HepG2 (cell line): ENCODE data around the gene BEST2. TPM values are rescaled to one million over a fixed set of nuclear protein-coding genes. Genes with fewer than 3 reads are reported as not detected.

Source experiments
- ATF7 ChIP-seq, 2 experiments: fragments of 450-650 bp in 1 of 2; sonication (generic) in 1 of 2; formaldehyde crosslinking in 1 of 2; IDR thresholded peaks; 2 replicates each; pipeline versions ENCODE4 v1.4.0 to v1.6.1; 2016 to 2020; ENCODE audit warnings: antibody characterized with exemption in 1 of 2, mild to moderate bottlenecking in 1 of 2, missing genetic modification reagents in 1 of 2
- CBFB ChIP-seq: sonication (generic); formaldehyde crosslinking; IDR thresholded peaks from 2 replicates; pipeline ENCODE4 v1.4.0; 2020; ENCODE audit warnings: missing genetic modification reagents
- CSRNP1 ChIP-seq: sonication (generic); formaldehyde crosslinking; IDR thresholded peaks from 2 replicates; pipeline ENCODE4 v1.8.1; 2023; ENCODE audit warnings: mild to moderate bottlenecking, missing genetic modification reagents
- DNMT1 ChIP-seq: sonication (generic); formaldehyde crosslinking; IDR thresholded peaks from 2 replicates; pipeline ENCODE4 v1.5.1; 2020; ENCODE audit warnings: mild to moderate bottlenecking, missing genetic modification reagents
- FOSL1 ChIP-seq: sonication (generic); formaldehyde crosslinking; IDR thresholded peaks from 2 replicates; pipeline ENCODE4 v1.9.0; 2021; ENCODE audit warnings: missing genetic modification reagents, borderline replicate concordance
- HNRNPUL1 ChIP-seq: fragments of 200-400 bp; formaldehyde crosslinking; IDR thresholded peaks from 2 replicates; pipeline ENCODE4 v1.6.1; 2017; ENCODE audit warnings: low read depth, mild to moderate bottlenecking, low read length, moderate library complexity
- HOXA3 ChIP-seq: sonication (generic); formaldehyde crosslinking; IDR thresholded peaks from 2 replicates; pipeline ENCODE4 v1.5.0; 2020; ENCODE audit warnings: missing genetic modification reagents
- LCORL ChIP-seq, 2 experiments: fragments of 450-650 bp in 1 of 2; sonication (generic) in 1 of 2; formaldehyde crosslinking in 1 of 2; IDR thresholded peaks; 2 replicates each; pipeline versions ENCODE4 v1.5.0 to v1.6.1; 2017 to 2020; ENCODE audit warnings: antibody characterized with exemption in 1 of 2, missing genetic modification reagents in 1 of 2
- MAFK ChIP-seq, 2 experiments: IDR thresholded peaks in 1 of 2; conservative IDR thresholded peaks in 1 of 2; 2 replicates each; pipeline ENCODE4 v1.6.1; 2011; ENCODE audit warnings: improper control_type of control experiment in 2 of 2, low read length in 2 of 2
- MLX ChIP-seq: IDR thresholded peaks from 2 replicates; pipeline ENCODE4 v1.6.1; 2016
- RAD51 ChIP-seq: fragments of 450-650 bp; IDR thresholded peaks from 2 replicates; pipeline ENCODE4 v1.6.1; 2016; ENCODE audit warnings: borderline replicate concordance
- SIN3A ChIP-seq: IDR thresholded peaks from 2 replicates; pipeline ENCODE4 v1.6.1; 2011; ENCODE audit warnings: low read depth, mild to moderate bottlenecking, control low read depth, low read length, borderline replicate concordance
- SIN3B ChIP-seq: fragments of 150-350 bp; IDR thresholded peaks from 2 replicates; pipeline ENCODE4 v1.6.1; 2014; ENCODE audit warnings: low read length
- TBP ChIP-seq: sonication (generic); formaldehyde crosslinking; IDR thresholded peaks from 2 replicates; pipeline ENCODE4 v1.5.0; 2020; ENCODE audit warnings: missing genetic modification reagents
- TFDP1 ChIP-seq: IDR thresholded peaks from 2 replicates; pipeline ENCODE4 v1.6.1; 2016; ENCODE audit warnings: missing compliant biosample characterization, missing genetic modification reagents, borderline replicate concordance
- ZBTB4 ChIP-seq: sonication (generic); formaldehyde crosslinking; IDR thresholded peaks from 2 replicates; pipeline ENCODE4 v1.4.0; 2020; ENCODE audit warnings: missing genetic modification reagents, mild to moderate bottlenecking, borderline replicate concordance
- ZIK1 ChIP-seq: sonication (generic); formaldehyde crosslinking; IDR thresholded peaks from 2 replicates; pipeline ENCODE4 v1.5.0; 2020; ENCODE audit warnings: mild to moderate bottlenecking, low read depth, missing genetic modification reagents, borderline replicate concordance
- ZNF207 ChIP-seq: fragments of 450-650 bp; IDR thresholded peaks from 2 replicates; pipeline ENCODE4 v1.6.1; 2016; ENCODE audit warnings: antibody characterized with exemption, borderline replicate concordance
- ZNF337 ChIP-seq: sonication (generic); formaldehyde crosslinking; IDR thresholded peaks from 2 replicates; pipeline ENCODE4 v1.5.1; 2020; ENCODE audit warnings: missing genetic modification reagents, low read depth, mild to moderate bottlenecking, borderline replicate concordance
- ZNF414 ChIP-seq: sonication (generic); formaldehyde crosslinking; IDR thresholded peaks from 2 replicates; pipeline ENCODE4 v1.5.0; 2020; ENCODE audit warnings: missing genetic modification reagents
- ZNF543 ChIP-seq: sonication (generic); formaldehyde crosslinking; IDR thresholded peaks from 2 replicates; pipeline ENCODE4 v1.4.0; 2020; ENCODE audit warnings: mild to moderate bottlenecking, missing genetic modification reagents
- polyA plus RNA-seq, 8 experiments: library from polyadenylated mRNA; depleted of rRNA in 3 of 8; stranded (reverse) in 7 of 8; unstranded in 1 of 8; fragments of >200 nt; fragmentation: Illumina TruSeq in 4 of 8; extraction: Trizol in 4 of 8; gene quantifications; 2 replicates each; pipeline versions ENCODE4 v1.2.1 to v1.2.3, GENCODE V29; 2011 to 2016; ENCODE audit warnings: low read depth in 4 of 8, missing spikeins in 1 of 8, mixed read lengths in 1 of 8; ENCODE audit not compliant: insufficient read depth in 1 of 8
- total RNA-seq, 5 experiments: library from RNA; depleted of rRNA; stranded (reverse); fragments of >200 nt; fragmentation: Illumina TruSeq; extraction: Trizol; gene quantifications; 2 replicates each; pipeline ENCODE4 v1.2.3, GENCODE V29; 2016; ENCODE audit warnings: low read depth in 1 of 5

BEST2 gene
- total and polyA plus RNA-seq, 2 of the 13 experiments (the other 11 are each of a cell fraction or from before 2014, with no cell fraction given): not detected

GRCh38 chr19:12722566-12723380, 28.8 kb upstream of the BEST2 start (continued):
- TF ChIP-seq ZBTB4 (CRISPR knock-in tag): no peak
- TF ChIP-seq HNRNPUL1: no peak
- no peak for TF ChIP-seq FOSL1 (CRISPR knock-in tag)
- TF ChIP-seq TFDP1 (CRISPR knock-in tag): peak; percentile 88; the same call in 1 of the 2 replicates
- TF ChIP-seq MAFK (conservative IDR thresholded peaks at IDR 0.05 in 1 of 2, IDR thresholded peaks at IDR 0.05 in 1 of 2; ENCODE audit: low read length in 2 of 2): peak in 1 of 2 experiments; percentile 25; a peak in 2 of 4 replicates
- no peak for TF ChIP-seq CSRNP1 (CRISPR knock-in tag)
- TF ChIP-seq SIN3A: peak; percentile 93
- TF ChIP-seq SIN3B: peak; percentile 57; the same call in 1 of the 2 replicates
- peak; percentile 91; the same call in 1 of the 2 replicates for TF ChIP-seq ZNF207
- peak; percentile 83; the same call in 1 of the 2 replicates for TF ChIP-seq MLX
- TF ChIP-seq ZNF414 (CRISPR knock-in tag): no peak
- no peak for TF ChIP-seq ZNF337 (CRISPR knock-in tag)
- no peak for TF ChIP-seq ATF7 (IDR thresholded peaks at IDR 0.05)
- no peak; the same call in 1 of the 2 replicates for TF ChIP-seq ATF7 (CRISPR knock-in tag; IDR thresholded peaks at IDR 0.05)
- peak; percentile 75 for TF ChIP-seq LCORL (IDR thresholded peaks at IDR 0.05)
- TF ChIP-seq LCORL (CRISPR knock-in tag; IDR thresholded peaks at IDR 0.05): no peak
- peak; percentile 87 for TF ChIP-seq HOXA3 (CRISPR knock-in tag)
- TF ChIP-seq ZIK1 (CRISPR knock-in tag): no peak
- TF ChIP-seq CBFB (CRISPR knock-in tag): 0 out of 2 replicates have a peak, but pooled peaks have one; percentile 53
- no peak for TF ChIP-seq DNMT1 (CRISPR knock-in tag)
- no peak; the same call in 1 of the 2 replicates for TF ChIP-seq ZNF543 (CRISPR knock-in tag)
- TF ChIP-seq TBP (CRISPR knock-in tag): no peak
- TF ChIP-seq RAD51: peak; percentile 99
